OCI-LY7 (cell line): ENCODE data around the gene SPIB.

Source experiments
- CTCF ChIP-seq: fragments of 200-600 bp; sonication (generic); conservative IDR thresholded peaks from 2 replicates; pipeline ENCODE4 v1.5.1; 2014; ENCODE audit warnings: mild to moderate bottlenecking, antibody characterized with exemption, low read length, moderate library complexity, mixed read lengths
- EZH2phosphoT487 ChIP-seq: fragments of 200-600 bp; sonication (generic); IDR thresholded peaks from 2 replicates; pipeline ENCODE4 v1.6.1; 2018; ENCODE audit warnings: low read depth, borderline replicate concordance, mild to moderate bottlenecking, mixed run types, antibody characterized with exemption, low read length, moderate library complexity, mixed read lengths

- no peak for TF ChIP-seq EZH2phosphoT487
- TF ChIP-seq CTCF, result no peak
Observed at GRCh38 chr19:50425581-50425980, 6.8 kb downstream of the SPIB start.
